OCI-LY3 (cell line): ENCODE results near the gene ZRANB1.
A peak's percentile ranks its signal among the peaks of the same experiment; 100 is the strongest.

Source experiments
- H2AFZ ChIP-seq: fragments of 200-600, 300-600 bp; shearing (Covaris generic); 2 replicates; pipeline ENCODE4 v1.6.0; 2014; ENCODE audit warnings: antibody characterized with exemption, low read depth, low read length
- H3K27ac ChIP-seq: fragments of 200-600, 300-600 bp; sonication (generic); 2 replicates; pipeline ENCODE4 v1.5.1; 2014; ENCODE audit warnings: mild to moderate bottlenecking, low read length, moderate library complexity, mixed read lengths
- H3K27me3 ChIP-seq: fragments of 200-600, 300-600 bp; sonication (generic); 2 replicates; pipeline ENCODE4 v1.6.1; 2014; ENCODE audit warnings: low read depth, low read length, mixed read lengths
- H3K36me3 ChIP-seq: fragments of 200-600, 300-600 bp; sonication (generic); replicated peaks from 2 replicates; pipeline ENCODE3; 2014; ENCODE audit warnings: low read depth, low read length, mixed read lengths
- H3K4me1 ChIP-seq: fragments of 300-600, 200-600 bp; sonication (generic); 2 replicates; pipeline ENCODE4 v1.6.1; 2014; ENCODE audit warnings: low read length, mixed read lengths
- H3K4me2 ChIP-seq: fragments of 200-600, 300-600 bp; sonication (generic); 2 replicates; pipeline ENCODE4 v1.6.1; 2014; ENCODE audit warnings: low read length, mixed read lengths
- H3K4me3 ChIP-seq: fragments of 300-600, 200-600 bp; sonication (generic); 2 replicates; pipeline ENCODE4 v1.5.1; 2014; ENCODE audit warnings: antibody characterized with exemption, mild to moderate bottlenecking, low read length, moderate library complexity
- H3K79me2 ChIP-seq: fragments of 300-600, 200-600 bp; shearing (Covaris generic); 2 replicates; pipeline ENCODE4 v1.6.1; 2014; ENCODE audit warnings: mild to moderate bottlenecking, low read length, mixed read lengths
- H3K9ac ChIP-seq: fragments of 300-600, 200-600 bp; shearing (Covaris generic); 2 replicates; pipeline ENCODE4 v1.6.0; 2014; ENCODE audit warnings: mild to moderate bottlenecking, low read length, moderate library complexity
- H3K9me3 ChIP-seq: fragments of 200-600, 300-600 bp; shearing (Covaris generic); 2 replicates; pipeline ENCODE4 v1.6.1; 2014; ENCODE audit warnings: low read length, mixed read lengths; ENCODE audit not compliant: insufficient read depth
- H4K20me1 ChIP-seq: fragments of 200-600, 300-600 bp; sonication (generic); 2 replicates; pipeline ENCODE4 v1.6.1; 2016; ENCODE audit warnings: low read length, mixed read lengths; ENCODE audit not compliant: insufficient read depth
- EZH2phosphoT487 ChIP-seq: fragments of 200-600 bp; shearing (Covaris generic); IDR thresholded peaks from 2 replicates; pipeline ENCODE4 v1.6.1; 2018; ENCODE audit warnings: antibody characterized with exemption, mixed run types, low read depth
- TF ChIP-seq, protein P1 (sequence below): fragments of 200-600, 300-600 bp; sonication (generic); IDR thresholded peaks from 2 replicates; pipeline ENCODE4 v1.5.1; 2014; ENCODE audit warnings: antibody characterized with exemption, low read length, low read depth

Gene ZRANB1

DNA sequence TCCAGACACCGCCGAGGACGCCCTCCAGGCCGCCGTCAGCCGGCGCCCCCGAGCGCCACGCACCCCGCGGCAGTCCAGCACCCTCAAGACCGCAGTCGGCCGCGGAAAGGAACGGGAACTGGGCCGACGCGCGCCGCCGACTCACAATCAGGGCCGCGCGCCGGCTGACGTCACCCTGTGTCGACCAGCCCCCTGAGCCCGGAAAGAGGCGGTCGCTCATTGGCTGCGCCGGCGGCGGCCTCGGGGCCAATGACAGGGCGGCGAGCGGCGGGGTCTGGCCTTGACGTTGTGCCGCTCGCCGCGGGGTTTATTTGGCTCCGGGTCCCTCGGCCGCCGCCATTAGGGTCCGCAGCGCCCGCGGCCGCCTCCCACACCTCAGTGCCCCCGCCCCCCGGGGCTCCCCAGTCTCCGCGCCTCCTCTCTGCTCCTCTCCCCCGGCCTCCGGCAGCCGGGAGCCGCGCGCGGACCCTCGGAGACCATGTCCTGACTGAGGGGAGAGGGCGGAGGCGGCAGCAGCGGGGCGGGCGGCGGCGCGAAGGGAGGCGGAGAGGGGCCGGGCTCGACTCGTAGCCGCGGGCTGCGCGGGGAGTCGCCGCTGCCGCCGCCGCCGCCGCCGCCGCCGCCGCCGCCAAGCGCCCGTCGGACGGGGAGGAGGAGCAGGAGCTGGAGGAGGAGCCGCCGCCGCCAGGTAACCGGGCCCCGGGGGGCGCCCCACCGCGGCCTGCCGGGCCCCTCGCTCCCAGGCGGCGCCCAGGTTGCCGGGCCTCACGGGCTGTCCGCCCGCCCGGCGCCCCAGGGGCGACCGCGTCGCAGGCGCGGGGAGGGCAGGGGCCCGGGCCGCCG is 25.1 kb upstream of the ZRANB1 start:
- Histone ChIP-seq H3K79me2 (peaks cover 56% of the 10 kb centered on the region), H3K4me2 (peak overlapping the region; percentile 88)
- no peak for TF ChIP-seq EZH2phosphoT487
- TF ChIP-seq, protein P1, sequence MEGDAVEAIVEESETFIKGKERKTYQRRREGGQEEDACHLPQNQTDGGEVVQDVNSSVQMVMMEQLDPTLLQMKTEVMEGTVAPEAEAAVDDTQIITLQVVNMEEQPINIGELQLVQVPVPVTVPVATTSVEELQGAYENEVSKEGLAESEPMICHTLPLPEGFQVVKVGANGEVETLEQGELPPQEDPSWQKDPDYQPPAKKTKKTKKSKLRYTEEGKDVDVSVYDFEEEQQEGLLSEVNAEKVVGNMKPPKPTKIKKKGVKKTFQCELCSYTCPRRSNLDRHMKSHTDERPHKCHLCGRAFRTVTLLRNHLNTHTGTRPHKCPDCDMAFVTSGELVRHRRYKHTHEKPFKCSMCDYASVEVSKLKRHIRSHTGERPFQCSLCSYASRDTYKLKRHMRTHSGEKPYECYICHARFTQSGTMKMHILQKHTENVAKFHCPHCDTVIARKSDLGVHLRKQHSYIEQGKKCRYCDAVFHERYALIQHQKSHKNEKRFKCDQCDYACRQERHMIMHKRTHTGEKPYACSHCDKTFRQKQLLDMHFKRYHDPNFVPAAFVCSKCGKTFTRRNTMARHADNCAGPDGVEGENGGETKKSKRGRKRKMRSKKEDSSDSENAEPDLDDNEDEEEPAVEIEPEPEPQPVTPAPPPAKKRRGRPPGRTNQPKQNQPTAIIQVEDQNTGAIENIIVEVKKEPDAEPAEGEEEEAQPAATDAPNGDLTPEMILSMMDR, result no peak

DNA sequence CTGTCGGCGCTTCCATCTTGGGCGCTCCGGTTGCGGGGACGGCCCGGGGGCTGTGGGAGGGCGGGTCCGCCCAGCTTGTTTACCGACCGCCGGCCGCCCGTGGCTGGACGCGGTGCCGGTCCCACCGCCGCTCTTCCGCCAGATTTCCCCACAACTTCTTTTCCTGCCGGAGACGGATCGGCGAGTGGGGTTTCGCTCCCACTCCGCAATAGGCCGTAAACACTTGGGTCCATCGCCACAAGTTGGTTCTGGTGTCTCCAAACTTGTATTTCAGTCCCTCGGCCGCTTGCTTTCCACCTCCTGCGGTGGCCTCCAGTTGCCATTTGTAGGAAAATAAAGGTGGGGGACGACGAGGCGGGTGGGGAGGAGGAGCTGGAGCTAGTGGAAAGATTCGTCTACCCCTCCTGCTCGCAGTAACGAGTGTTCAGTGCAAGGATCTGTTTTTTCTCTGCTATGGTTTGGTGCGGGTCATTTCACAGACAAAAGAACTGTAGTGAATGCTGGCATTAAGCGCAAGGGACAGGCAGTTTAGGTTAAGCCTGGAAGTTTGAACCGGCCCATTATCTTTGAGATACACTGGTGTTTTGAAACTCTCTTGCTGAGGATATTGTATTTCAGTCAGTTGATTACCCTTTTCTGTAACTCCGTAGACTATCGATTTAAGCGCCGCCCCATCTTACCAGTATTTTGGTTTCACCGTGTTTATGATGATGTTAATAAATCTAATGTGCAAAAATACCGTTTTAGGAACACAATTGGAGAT is 24.3 kb upstream of the ZRANB1 start:
- H3K27ac ChIP-seq, result peak overlapping the region; percentile 26; the same call in 1 of the 2 replicates
- no peak overlapping the region for H2AFZ ChIP-seq
- H3K9ac ChIP-seq, result peak overlapping the region; percentile 87
- peak overlapping the region; percentile 77 for H3K4me2 ChIP-seq
- TF ChIP-seq, protein P1, result no peak
- no peak for TF ChIP-seq EZH2phosphoT487
- no peaks in the 10 kb centered on the region for H3K36me3 ChIP-seq
- no peaks in the 10 kb centered on the region for H3K27me3 ChIP-seq
- H3K79me2 ChIP-seq, result peaks cover 63% of the 10 kb centered on the region
- H3K4me3 ChIP-seq, result peak overlapping the region; percentile 98
- no peaks in the 10 kb centered on the region for H3K9me3 ChIP-seq
- peaks cover 14% of the 10 kb centered on the region for H3K4me1 ChIP-seq
- H4K20me1 ChIP-seq, result peaks cover 27% of the 10 kb centered on the region

More for the DNA sequence above, 25.1 kb upstream of the ZRANB1 start:
- no peak overlapping the region for H2AFZ ChIP-seq
- peak overlapping the region; percentile 87 for H3K9ac ChIP-seq
- no peaks in the 10 kb centered on the region for H3K36me3 ChIP-seq
- H3K27me3 ChIP-seq, result no peaks in the 10 kb centered on the region
- peak overlapping the region; percentile 66 for H3K27ac ChIP-seq
- peaks cover 14% of the 10 kb centered on the region for H3K4me1 ChIP-seq
- H3K4me3 ChIP-seq, result peak overlapping the region; percentile 98
- peaks cover 27% of the 10 kb centered on the region for H4K20me1 ChIP-seq
- H3K9me3 ChIP-seq, result no peaks in the 10 kb centered on the region

DNA sequence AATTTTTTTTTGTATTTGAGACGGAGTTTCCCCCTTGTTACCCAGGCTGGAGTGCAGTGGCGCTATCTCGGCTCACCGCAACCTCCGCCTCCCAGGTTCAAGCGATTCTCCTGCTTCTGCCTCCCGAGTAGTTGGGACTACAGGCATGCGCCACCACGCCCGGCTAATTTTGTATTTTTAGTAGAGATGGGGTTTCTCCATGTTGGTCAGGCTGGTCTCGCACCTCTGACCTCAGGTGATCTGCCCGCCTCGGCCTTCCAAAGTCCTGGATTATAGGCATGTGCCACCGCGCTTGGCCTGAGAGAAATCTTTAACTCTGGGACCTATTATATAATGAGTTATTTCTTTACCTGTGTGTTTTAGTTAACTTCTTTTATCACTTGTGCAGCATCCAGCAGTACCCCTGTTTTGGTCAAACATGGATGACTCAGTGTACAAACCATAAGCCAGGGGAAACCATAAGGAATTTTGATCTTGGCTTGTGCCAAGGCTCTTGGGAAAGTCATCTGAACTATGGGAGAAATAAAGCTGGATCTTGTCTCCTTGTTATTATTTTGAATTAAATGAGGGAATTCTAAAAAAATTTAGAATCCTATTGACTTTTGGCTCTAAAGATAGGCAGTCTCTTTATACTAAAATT is 23.6 kb upstream of the ZRANB1 start:
- no peak for TF ChIP-seq EZH2phosphoT487
- TF ChIP-seq, protein P1, result no peak
- Histone ChIP-seq H4K20me1 (peaks cover 27% of the 10 kb centered on the region), H3K4me3 (peak overlapping the region; percentile 98), H3K9ac (peak overlapping the region; percentile 87), H3K27ac (no peak overlapping the region), H3K36me3 (no peaks in the 10 kb centered on the region), H3K9me3 (no peaks in the 10 kb centered on the region), H3K79me2 (peaks cover 70% of the 10 kb centered on the region), H2AFZ (no peak overlapping the region), H3K4me1 (peaks cover 14% of the 10 kb centered on the region), H3K27me3 (no peaks in the 10 kb centered on the region), H3K4me2 (peak overlapping the region; percentile 77)

- Histone ChIP-seq H3K27ac (no peak overlapping the region), H3K9ac (no peak overlapping the region), H3K79me2 (peaks cover 76% of the 10 kb centered on the region), H3K36me3 (no peaks in the 10 kb centered on the region), H3K27me3 (no peaks in the 10 kb centered on the region), H3K9me3 (no peaks in the 10 kb centered on the region), H3K4me1 (peaks cover 14% of the 10 kb centered on the region), H3K4me2 (no peak overlapping the region), H2AFZ (no peak overlapping the region), H4K20me1 (peaks cover 27% of the 10 kb centered on the region), H3K4me3 (no peak overlapping the region)
- TF ChIP-seq, protein P1, result no peak
- no peak for TF ChIP-seq EZH2phosphoT487
Observed at GRCh38 chr10:124918906-124919305, 23.0 kb upstream of the ZRANB1 start.
